Measurements from ENCODE around the gene KAT2B. TPM values are rescaled to one million over a fixed set of nuclear protein-coding genes. Genes with fewer than 3 reads are reported as not detected.
"Not testable (repeated sequence)": the region's sequence is repeated elsewhere in the genome, so short reads cannot be mapped to it uniquely, and the experiment has no call there.

The KAT2B gene
- total RNA-seq, 1 experiment from 2014 or later: 3.2 TPM

GRCh38 chr3:20028905-20029331 lies 11.3 kb upstream of the KAT2B start:
- Histone ChIP-seq H3K4me1 (replicated peaks; ENCODE audit: insufficient read depth) (no peaks in the 10 kb centered on the region), H3K4me3 (no peak overlapping the region), H3K27me3 (ENCODE audit: insufficient read depth, low read depth) (no peaks in the 10 kb centered on the region), H2AFZ (no peak overlapping the region), H3F3A (ENCODE audit: insufficient read depth, low read depth) (no peaks in the 10 kb centered on the region), H3K79me2 (ENCODE audit: low read depth) (no peaks in the 10 kb centered on the region), H3K4me2 (no peak overlapping the region), H3K9me3 (ENCODE audit: insufficient read depth, low read depth) (no peaks in the 10 kb centered on the region), H4K20me1 (ENCODE audit: insufficient read depth) (no peaks in the 10 kb centered on the region), H3K36me3 (ENCODE audit: low read depth) (no peaks in the 10 kb centered on the region), H3K9me2 (ENCODE audit: insufficient read depth) (no peaks in the 10 kb centered on the region), H3K27ac (no peak overlapping the region)
- intact Hi-C loops (cut with micrococcal nuclease; ENCODE audit: unreplicated experiment): no loop called here
- POLR2A ChIA-PET (ENCODE audit: unreplicated experiment): no interaction called here
- TF ChIP-seq EZH2 (IDR thresholded peaks at IDR 0.05; ENCODE audit: low read depth) (no peak), CTCF (conservative IDR thresholded peaks at IDR 0.05) (no peak)
- BruUV-seq (replicated peaks): no TSS peak
- DNase-seq: no peak
- CTCF ChIA-PET: no interaction called here

- POLR2A ChIA-PET (ENCODE audit: unreplicated experiment); DNase-seq; BruUV-seq (replicated peaks): not testable (repeated sequence)
Observed at GRCh38 chr3:20031939-20032338, 8.3 kb upstream of the KAT2B start.

GRCh38 chr3:20035019-20035418 lies 5.2 kb upstream of the KAT2B start:
- H3K36me3 ChIP-seq (ENCODE audit: low read depth): no peaks in the 10 kb centered on the region
- no peaks in the 10 kb centered on the region for H4K20me1 ChIP-seq (ENCODE audit: insufficient read depth)
- H3K27me3 ChIP-seq (ENCODE audit: insufficient read depth, low read depth): no peaks in the 10 kb centered on the region
- no peak overlapping the region for H3K4me2 ChIP-seq
- no peak for DNase-seq
- no peaks in the 10 kb centered on the region for H3K9me3 ChIP-seq (ENCODE audit: insufficient read depth, low read depth)
- H3K79me2 ChIP-seq (ENCODE audit: low read depth): no peaks in the 10 kb centered on the region
- no peak overlapping the region for H3K4me3 ChIP-seq
- no peak for TF ChIP-seq CTCF (conservative IDR thresholded peaks at IDR 0.05)
- TF ChIP-seq EZH2 (IDR thresholded peaks at IDR 0.05; ENCODE audit: low read depth): no peak
- ChIA-PET POLR2A (ENCODE audit: unreplicated experiment) (no interaction called here), CTCF (no interaction called here)
- BruUV-seq (replicated peaks): no TSS peak
- peaks cover 6% of the 10 kb centered on the region for H3K4me1 ChIP-seq (replicated peaks; ENCODE audit: insufficient read depth)
- no peaks in the 10 kb centered on the region for H3K9me2 ChIP-seq (ENCODE audit: insufficient read depth)
- no peaks in the 10 kb centered on the region for H3F3A ChIP-seq (ENCODE audit: insufficient read depth, low read depth)
- intact Hi-C loops (cut with micrococcal nuclease; ENCODE audit: unreplicated experiment): no loop called here
- H2AFZ ChIP-seq: no peak overlapping the region
- no peak overlapping the region for H3K27ac ChIP-seq

More at GRCh38 chr3:20031939-20032338, 8.3 kb upstream of the KAT2B start:
- H3K4me3 ChIP-seq; intact Hi-C loops (cut with micrococcal nuclease; ENCODE audit: unreplicated experiment); H2AFZ ChIP-seq; H3K4me1 ChIP-seq (replicated peaks; ENCODE audit: insufficient read depth); H4K20me1 ChIP-seq (ENCODE audit: insufficient read depth); H3K4me2 ChIP-seq; H3K9me2 ChIP-seq (ENCODE audit: insufficient read depth); H3F3A ChIP-seq (ENCODE audit: insufficient read depth, low read depth); H3K27me3 ChIP-seq (ENCODE audit: insufficient read depth, low read depth); H3K36me3 ChIP-seq (ENCODE audit: low read depth); H3K9me3 ChIP-seq (ENCODE audit: insufficient read depth, low read depth); CTCF ChIA-PET; H3K27ac ChIP-seq; H3K79me2 ChIP-seq (ENCODE audit: low read depth): not testable (repeated sequence)

GRCh38 chr3:20037255-20037996 lies 2.8 kb upstream of the KAT2B start:
- intact Hi-C loops (cut with micrococcal nuclease; ENCODE audit: unreplicated experiment): no loop called here
- peaks cover 7% of the 10 kb centered on the region; the same call in 1 of the 2 replicates for H3F3A ChIP-seq (ENCODE audit: insufficient read depth, low read depth)
- H3K4me2 ChIP-seq: no peak overlapping the region
- no peaks in the 10 kb centered on the region for H3K9me2 ChIP-seq (ENCODE audit: insufficient read depth)
- POLR2A ChIA-PET (ENCODE audit: unreplicated experiment): no interaction called here
- no TSS peak for BruUV-seq (replicated peaks)
- H3K4me1 ChIP-seq (replicated peaks; ENCODE audit: insufficient read depth): peaks cover 6% of the 10 kb centered on the region
- H2AFZ ChIP-seq: no peak overlapping the region
- H4K20me1 ChIP-seq (ENCODE audit: insufficient read depth): no peaks in the 10 kb centered on the region; the same call in 1 of the 2 replicates
- no peak for DNase-seq
- no peaks in the 10 kb centered on the region for H3K9me3 ChIP-seq (ENCODE audit: insufficient read depth, low read depth)
- no peak for TF ChIP-seq EZH2 (IDR thresholded peaks at IDR 0.05; ENCODE audit: low read depth)
- TF ChIP-seq CTCF (conservative IDR thresholded peaks at IDR 0.05): 0 out of 2 replicates have a peak, but pooled peaks have one; percentile 17
- no peaks in the 10 kb centered on the region for H3K36me3 ChIP-seq (ENCODE audit: low read depth)
- CTCF ChIA-PET: no interaction called here
- H3K79me2 ChIP-seq (ENCODE audit: low read depth): no peaks in the 10 kb centered on the region
- no peaks in the 10 kb centered on the region for H3K27me3 ChIP-seq (ENCODE audit: insufficient read depth, low read depth)
- no peak overlapping the region for H3K4me3 ChIP-seq
- no peak overlapping the region for H3K27ac ChIP-seq

All from PC-9 (cell line).